ENCODE measurements around the gene NSUN6. TPM values are rescaled to one million over a fixed set of nuclear protein-coding genes. Genes with fewer than 3 reads are reported as not detected.

The NSUN6 gene
- polyA plus RNA-seq, 3 donors, result 1.2 to 5.1 (median 3.1) TPM

- no peak overlapping the region for H3K9ac ChIP-seq (ENCODE audit: insufficient read depth, low read length, poor library complexity, severe bottlenecking)
- H3K36me3 Mint-ChIP-seq, result peaks cover 45 to 65% of the 10 kb centered on the region in 2 donors
- no peaks in the 10 kb centered on the region for H4K20me1 ChIP-seq (ENCODE audit: insufficient read depth, low read length)
- peaks cover 17 to 26% of the 10 kb centered on the region in 2 donors for H3K9me3 ChIP-seq (replicated peaks in 1 of 2; ENCODE audit: control insufficient read depth in 1 of 2, insufficient read depth in 1 of 2, low read length in 2 of 2)
- H3K4me3 ChIP-seq (replicated peaks in 1 of 3; ENCODE audit: low read depth in 2 of 3, low read length in 3 of 3), result no peak overlapping the region
- DNase-seq, result no peak
- no peak overlapping the region for H2AFZ ChIP-seq (ENCODE audit: insufficient read depth, low read depth, low read length, poor library complexity, severe bottlenecking)
- no peak overlapping the region for H3K27ac Mint-ChIP-seq
- TF ChIP-seq CTCF (IDR thresholded peaks at IDR 0.05), result no peak
- intact Hi-C loops (cut with micrococcal nuclease), result no loop called here
- peaks cover 4 to 58% of the 10 kb centered on the region in 2 donors for H3K36me3 ChIP-seq (replicated peaks in 1 of 2; ENCODE audit: control insufficient read depth in 1 of 2, insufficient read depth in 2 of 2, low read length in 2 of 2)
- peaks cover 17 to 32% (median 20%) of the 10 kb centered on the region in 7 donors for H3K9me3 Mint-ChIP-seq
- H3K4me1 ChIP-seq (ENCODE audit: control insufficient read depth in 1 of 2, insufficient read depth in 2 of 2, low read length in 2 of 2), result no peaks in the 10 kb centered on the region
- H3K4me2 ChIP-seq (replicated peaks; ENCODE audit: extremely low read depth, low read length, poor library complexity, severe bottlenecking), result no peak overlapping the region
- no peak overlapping the region for H3K27ac ChIP-seq (ENCODE audit: low read depth in 1 of 2, low read length in 2 of 2)
- H3K4me1 Mint-ChIP-seq, result peaks cover 5% of the 10 kb centered on the region
- H3K79me2 ChIP-seq (ENCODE audit: insufficient read depth, low read length), result no peaks in the 10 kb centered on the region
- H3K27me3 Mint-ChIP-seq (ENCODE audit: low read depth in 3 of 3), result peaks cover 0 to 3% (median 0%) of the 10 kb centered on the region in 3 donors
- 0% methylated on average over 1 of the region's 3 CpGs for WGBS (ENCODE audit: insufficient coverage)
- no peak overlapping the region for H3K4me3 Mint-ChIP-seq
- H3K27me3 ChIP-seq (ENCODE audit: control insufficient read depth in 2 of 2, insufficient read depth in 2 of 2, low read length in 2 of 2), result no peaks in the 10 kb centered on the region
These were observed 68.6 kb downstream of the NSUN6 start for GRCh38 chr10:18582803-18583202.

DNA sequence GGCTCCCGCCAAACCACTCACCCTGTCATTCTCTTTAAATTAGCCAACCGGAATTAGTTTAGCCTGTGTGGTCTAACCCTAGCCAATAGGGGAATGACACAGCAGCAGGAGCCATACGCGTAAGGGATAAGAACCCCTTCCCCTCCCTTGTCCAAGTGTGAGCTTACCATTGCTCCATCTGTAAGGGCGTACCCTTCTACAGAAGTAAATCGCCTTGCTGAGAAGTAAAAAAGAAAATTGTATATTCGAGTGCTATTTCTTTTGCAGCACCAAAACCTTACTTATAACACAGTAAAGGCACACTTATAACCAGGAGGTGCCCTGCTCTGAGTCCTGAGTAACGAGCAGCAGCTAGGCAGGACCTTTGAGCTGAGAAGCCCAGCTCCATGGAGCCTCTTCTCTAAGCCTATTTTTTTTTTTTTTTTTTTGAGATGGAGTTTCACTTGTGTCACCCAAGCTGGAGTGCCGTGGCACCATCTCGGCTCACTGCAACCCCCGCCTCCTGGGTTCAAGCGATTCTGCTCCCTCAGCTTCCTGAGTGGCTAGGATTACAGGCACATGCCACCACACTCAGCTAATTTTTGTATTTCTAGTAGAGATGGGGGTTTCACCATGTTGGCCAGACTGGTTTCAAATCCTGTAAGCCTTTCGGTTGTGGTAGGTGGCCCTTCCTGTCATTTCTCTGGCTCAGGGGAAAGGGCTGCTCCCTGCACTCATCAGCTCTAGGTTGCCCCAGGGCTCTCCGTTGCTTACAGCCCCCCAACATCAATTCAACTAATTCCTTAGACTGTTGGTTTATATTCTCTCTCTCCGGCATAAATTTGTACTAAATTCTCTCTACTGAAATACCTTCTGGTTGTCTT, 73.3 kb downstream of the NSUN6 start:
- TF ChIP-seq CTCF (IDR thresholded peaks at IDR 0.05), result no peak
- Histone ChIP-seq H3K4me2 (replicated peaks; ENCODE audit: extremely low read depth, low read length, poor library complexity, severe bottlenecking) (no peak overlapping the region), H3K27me3 (ENCODE audit: control insufficient read depth in 2 of 2, insufficient read depth in 2 of 2, low read length in 2 of 2) (no peaks in the 10 kb centered on the region), H3K9ac (ENCODE audit: insufficient read depth, low read length, poor library complexity, severe bottlenecking) (no peak overlapping the region), H4K20me1 (ENCODE audit: insufficient read depth, low read length) (no peaks in the 10 kb centered on the region), H3K79me2 (ENCODE audit: insufficient read depth, low read length) (no peaks in the 10 kb centered on the region), H3K4me3 (replicated peaks in 1 of 3; ENCODE audit: low read depth in 2 of 3, low read length in 3 of 3) (no peak overlapping the region), H2AFZ (ENCODE audit: insufficient read depth, low read depth, low read length, poor library complexity, severe bottlenecking) (no peak overlapping the region), H3K4me1 (ENCODE audit: control insufficient read depth in 1 of 2, insufficient read depth in 2 of 2, low read length in 2 of 2) (no peaks in the 10 kb centered on the region), H3K27ac (ENCODE audit: low read depth in 1 of 2, low read length in 2 of 2) (no peak overlapping the region), H3K9me3 (replicated peaks in 1 of 2; ENCODE audit: control insufficient read depth in 1 of 2, insufficient read depth in 1 of 2, low read length in 2 of 2) (peaks cover 22 to 28% of the 10 kb centered on the region in 2 donors), H3K36me3 (replicated peaks in 1 of 2; ENCODE audit: control insufficient read depth in 1 of 2, insufficient read depth in 2 of 2, low read length in 2 of 2) (peaks cover 4 to 41% of the 10 kb centered on the region in 2 donors)
- Mint-ChIP-seq H3K4me1 (peaks cover 4% of the 10 kb centered on the region), H3K27ac (no peak overlapping the region), H3K36me3 (peaks cover 35 to 54% of the 10 kb centered on the region in 2 donors), H3K4me3 (no peak overlapping the region), H3K27me3 (ENCODE audit: low read depth in 3 of 3) (peaks cover 0 to 3% (median 0%) of the 10 kb centered on the region in 3 donors), H3K9me3 (peaks cover 12 to 34% (median 27%) of the 10 kb centered on the region in 7 donors)
- intact Hi-C loops (cut with micrococcal nuclease), result no loop called here
- 94% methylated on average over 10 of the region's 15 CpGs for WGBS (ENCODE audit: insufficient coverage)
- no peak for DNase-seq
